OCI-LY7 (cell line): ENCODE results near the gene GLIPR1L2. TPM values are rescaled to one million over a fixed set of nuclear protein-coding genes. Genes with fewer than 3 reads are reported as not detected.

Experiments
- BruUV-seq: library from RNA; stranded (reverse); fragments of 400-500 nt; replicated peaks from 2 replicates; lab custom pipeline; 2021; lab: Mats Ljungman, UMichigan
- CTCF ChIA-PET: fragments of 300-600 bp; sonication (Branson Sonifier 250); formaldehyde crosslinking; loops from one replicate; lab custom pipeline; 2022; ENCODE audit warnings: antibody characterized with exemption; ENCODE audit not compliant: unreplicated experiment; lab: Charles Lee
- POLR2A ChIA-PET: fragments of 300-600 bp; sonication (Branson Sonifier 250); formaldehyde crosslinking; loops from one replicate; lab custom pipeline; 2022; ENCODE audit warnings: antibody characterized with exemption; lab: Charles Lee
- DNase-seq: peaks from one replicate; pipeline ENCODE4 v3.0.0-alpha.2; 2015; ENCODE audit warnings: low spot score
- H2AFZ ChIP-seq: fragments of 200-600 bp; sonication (generic), shearing (Covaris generic); 2 replicates; pipeline ENCODE4 v1.6.1; 2014; ENCODE audit warnings: mild to moderate bottlenecking, antibody characterized with exemption, low read length, moderate library complexity
- H3K27ac ChIP-seq: fragments of 200-600 bp; sonication (generic); 2 replicates; pipeline ENCODE4 v1.5.1; 2014; ENCODE audit warnings: mixed run types, low read depth, mild to moderate bottlenecking, moderate library complexity, low read length, inconsistent platforms; ENCODE audit not compliant: poor library complexity, severe bottlenecking
- H3K36me3 ChIP-seq: fragments of 200-600 bp; sonication (generic); 2 replicates; pipeline ENCODE4 v1.6.1; 2014; ENCODE audit warnings: mild to moderate bottlenecking, antibody characterized with exemption, low read length, moderate library complexity, mixed read lengths; ENCODE audit not compliant: insufficient read depth
- H3K4me1 ChIP-seq: fragments of 200-600 bp; sonication (generic); 2 replicates; pipeline ENCODE4 v1.5.1; 2014; ENCODE audit warnings: mild to moderate bottlenecking, low read length; ENCODE audit not compliant: insufficient read depth, poor library complexity, severe bottlenecking
- H3K4me2 ChIP-seq: fragments of 200-600 bp; sonication (generic); 2 replicates; pipeline ENCODE4 v1.6.1; 2014; ENCODE audit warnings: mild to moderate bottlenecking, low read length
- H3K4me3 ChIP-seq: fragments of 200-600 bp; sonication (generic); 2 replicates; pipeline ENCODE4 v1.5.1; 2014; ENCODE audit warnings: mild to moderate bottlenecking, low read depth, low read length; ENCODE audit not compliant: poor library complexity, severe bottlenecking
- H3K79me2 ChIP-seq: fragments of 200-600 bp; sonication (generic); 2 replicates; pipeline ENCODE4 v1.6.1; 2016; ENCODE audit warnings: low read depth, mild to moderate bottlenecking, low read length, moderate library complexity, mixed read lengths; ENCODE audit not compliant: insufficient read depth
- H3K9me2 ChIP-seq: fragments of 200-600 bp; sonication (generic); 2 replicates; pipeline ENCODE4 v1.6.1; 2016; ENCODE audit warnings: mild to moderate bottlenecking, low read length, mixed read lengths; ENCODE audit not compliant: insufficient read depth
- H3K9me3 ChIP-seq: fragments of 200-600 bp; sonication (generic); 2 replicates; pipeline ENCODE4 v1.6.1; 2014; ENCODE audit warnings: mild to moderate bottlenecking, mixed run types, low read length, mixed read lengths
- H4K20me1 ChIP-seq: fragments of 200-600 bp; sonication (generic); 2 replicates; pipeline ENCODE4 v1.6.1; 2014; ENCODE audit warnings: mild to moderate bottlenecking, antibody characterized with exemption, low read length, moderate library complexity, mixed read lengths; ENCODE audit not compliant: insufficient read depth
- CTCF ChIP-seq: fragments of 200-600 bp; sonication (generic); conservative IDR thresholded peaks from 2 replicates; pipeline ENCODE4 v1.5.1; 2014; ENCODE audit warnings: mild to moderate bottlenecking, antibody characterized with exemption, low read length, moderate library complexity, mixed read lengths
- EZH2phosphoT487 ChIP-seq: fragments of 200-600 bp; sonication (generic); IDR thresholded peaks from 2 replicates; pipeline ENCODE4 v1.6.1; 2018; ENCODE audit warnings: low read depth, borderline replicate concordance, mild to moderate bottlenecking, mixed run types, antibody characterized with exemption, low read length, moderate library complexity, mixed read lengths
- intact Hi-C: fragments of 100-400 bp; cut with micrococcal nuclease; formaldehyde crosslinking; loops from one replicate; pipeline ENCODE4 v1.10.0; 2022; ENCODE audit not compliant: unreplicated experiment
- total RNA-seq, 2 experiments: library from RNA; depleted of rRNA in 1 of 2; stranded (reverse); fragments of >200 nt in 1 of 2; shearing (Covaris generic) in 1 of 2; gene quantifications; 2 replicates each; pipeline ENCODE4 v1.2.3, GENCODE V29; 2014 to 2022

Gene GLIPR1L2
- total RNA-seq, 2 experiments from 2014 or later, result not detected

DNA sequence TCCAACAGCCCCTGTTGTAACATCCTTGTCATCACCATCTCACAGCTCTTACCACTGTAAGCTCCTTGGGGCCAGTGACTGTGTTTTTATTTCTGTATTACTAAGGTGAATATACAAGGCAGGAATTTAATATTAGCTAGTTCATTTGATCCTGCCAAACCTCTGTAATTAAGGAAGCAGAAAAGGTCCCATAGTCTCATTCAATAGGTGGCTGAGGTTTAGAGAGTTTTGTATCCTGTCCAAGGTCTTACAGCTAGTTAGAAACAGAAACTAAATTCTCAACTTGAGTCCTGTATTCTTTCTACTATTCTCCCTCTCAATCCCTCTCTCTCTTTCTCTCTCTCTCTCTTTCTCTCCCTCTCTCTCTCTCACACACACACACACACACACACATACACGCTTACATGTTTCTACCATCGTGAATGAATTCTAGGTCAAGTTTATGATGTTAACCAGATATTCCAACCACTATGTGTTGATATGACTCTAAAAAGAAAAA lies 89.1 kb downstream of the GLIPR1L2 start:
- H3K9me3 ChIP-seq, result no peaks in the 10 kb centered on the region
- H3K4me2 ChIP-seq, result peak overlapping the region; percentile 76
- peak overlapping the region; percentile 64 for H3K4me3 ChIP-seq
- peak; percentile 47 for DNase-seq
- H2AFZ ChIP-seq, result peak overlapping the region; percentile 97
- no peaks in the 10 kb centered on the region for H3K36me3 ChIP-seq
- intact Hi-C loops, result loop anchor here (2.0 to 5.0 kb wide), 2 partner anchors 31 to 867 kb away; partner anchors contain the start of genes BBS10 and KRR1
- no peaks in the 10 kb centered on the region for H3K9me2 ChIP-seq
- no peaks in the 10 kb centered on the region for H4K20me1 ChIP-seq
- TF ChIP-seq CTCF (no peak), EZH2phosphoT487 (no peak)
- no peaks in the 10 kb centered on the region for H3K79me2 ChIP-seq
- CTCF ChIA-PET, result interaction anchor here (1.8 kb wide), 1 partner anchor 8 kb away, joined by 7 read pairs; no protein-coding TSS in a partner anchor
- POLR2A ChIA-PET, result interaction anchor here (0.6 to 6.0 kb wide), 11 partner anchors 9 to 1288 kb away, joined by 3 to 36 read pairs (median 3); no protein-coding TSS in a partner anchor
- H3K4me1 ChIP-seq, result peaks cover 64% of the 10 kb centered on the region
- no TSS peak for BruUV-seq
- H3K27ac ChIP-seq, result peak overlapping the region; percentile 62

GRCh38 chr12:75480469-75480949 lies 89.6 kb downstream of the GLIPR1L2 start, which contains the start of gene GLIPR1:
GLIPR1 (plus strand) TSS chr12:75480755; CDS start chr12:75480881, 126 bp downstream.
- H3K4me2 ChIP-seq, result peak within 1 kb of the TSS; percentile 76
- peak within 1 kb of the TSS; percentile 64 for H3K4me3 ChIP-seq
- H3K4me1 ChIP-seq, result peaks cover 64% of the 10 kb centered on the region

More at GRCh38 chr12:75480469-75480949, 89.6 kb downstream of the GLIPR1L2 start, which contains the start of gene GLIPR1:
- intact Hi-C loops, result loop anchor here (2.0 to 5.0 kb wide), 2 partner anchors 30 to 867 kb away; partner anchors contain the start of genes BBS10 and KRR1
- Histone ChIP-seq H3K79me2 (no peaks in the 10 kb centered on the region), H3K36me3 (no peaks in the 10 kb centered on the region), H3K9me2 (no peaks in the 10 kb centered on the region), H4K20me1 (no peaks in the 10 kb centered on the region), H3K9me3 (no peaks in the 10 kb centered on the region), H3K27ac (peak within 1 kb of the TSS; percentile 62), H2AFZ (peak within 1 kb of the TSS; percentile 97)
- BruUV-seq, result no TSS peak
- CTCF ChIA-PET, result interaction anchor here (1.8 kb wide), 1 partner anchor 9 kb away, joined by 7 read pairs; no protein-coding TSS in a partner anchor
- TF ChIP-seq CTCF, result no peak
- no peak for TF ChIP-seq EZH2phosphoT487
- peak; percentile 56 for DNase-seq
- POLR2A ChIA-PET, result interaction anchor here (0.6 to 6.0 kb wide), 15 partner anchors 10 to 1714 kb away, joined by 3 to 36 read pairs (median 4); no protein-coding TSS in a partner anchor
